ENCODE results near the gene ZNF500.
A peak's percentile ranks its signal among the peaks of the same experiment; 100 is the strongest.

ZNF500 gene

GRCh38 chr16:4769306-4769638 is 2.3 kb upstream of the ZNF500 start:
- peak overlapping the region; percentile 86 for H3K4me3 ChIP-seq (ENCODE audit: low read length)
- DNase-seq (ENCODE audit: low read depth), result no peak
- no peak for TF ChIP-seq CTCF (IDR thresholded peaks at IDR 0.05; ENCODE audit: insufficient read depth, low read depth, low read length, missing control alignments)

DNA sequence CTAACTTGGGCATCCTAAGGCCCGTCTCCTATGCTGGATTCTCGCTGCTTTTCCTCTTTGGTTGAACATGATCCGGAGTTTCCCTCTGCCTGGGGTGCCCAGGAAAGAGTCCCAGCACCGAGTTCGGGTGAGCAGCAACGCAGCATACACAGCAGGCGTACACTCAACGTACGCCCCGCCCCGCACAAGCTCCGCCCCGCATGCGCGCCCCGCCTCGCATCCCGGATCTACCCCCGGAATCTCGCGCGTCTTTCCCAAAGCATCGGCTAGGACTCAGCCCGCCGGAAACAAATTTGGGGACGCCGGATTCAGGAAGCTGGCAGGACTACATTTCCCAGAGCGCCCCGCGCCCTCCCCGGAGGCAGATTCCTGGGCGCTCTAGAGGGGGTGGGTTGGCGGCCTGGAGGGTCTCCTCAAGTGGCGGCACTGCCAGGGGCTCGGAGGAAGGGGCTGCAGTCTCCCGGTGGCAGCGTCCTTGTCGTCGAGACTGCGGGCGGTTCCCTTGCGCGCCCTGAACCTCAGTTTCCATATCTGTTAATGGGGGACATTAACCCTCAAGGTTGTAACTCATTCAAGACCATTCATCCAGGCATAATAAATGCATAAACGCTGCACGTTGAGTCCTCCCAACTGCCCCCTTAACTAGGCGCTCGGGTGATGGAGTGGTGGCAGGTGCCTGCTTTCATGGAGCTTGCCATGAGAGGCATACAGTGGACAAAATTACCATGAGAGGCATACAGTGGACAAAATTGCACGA is 1.8 kb upstream of the ZNF500 start:
- TF ChIP-seq CTCF (IDR thresholded peaks at IDR 0.05; ENCODE audit: insufficient read depth, low read depth, low read length, missing control alignments), result no peak
- DNase-seq (ENCODE audit: low read depth), result peak; percentile 98
- H3K4me3 ChIP-seq (ENCODE audit: low read length), result peak overlapping the region; percentile 86

DNA sequence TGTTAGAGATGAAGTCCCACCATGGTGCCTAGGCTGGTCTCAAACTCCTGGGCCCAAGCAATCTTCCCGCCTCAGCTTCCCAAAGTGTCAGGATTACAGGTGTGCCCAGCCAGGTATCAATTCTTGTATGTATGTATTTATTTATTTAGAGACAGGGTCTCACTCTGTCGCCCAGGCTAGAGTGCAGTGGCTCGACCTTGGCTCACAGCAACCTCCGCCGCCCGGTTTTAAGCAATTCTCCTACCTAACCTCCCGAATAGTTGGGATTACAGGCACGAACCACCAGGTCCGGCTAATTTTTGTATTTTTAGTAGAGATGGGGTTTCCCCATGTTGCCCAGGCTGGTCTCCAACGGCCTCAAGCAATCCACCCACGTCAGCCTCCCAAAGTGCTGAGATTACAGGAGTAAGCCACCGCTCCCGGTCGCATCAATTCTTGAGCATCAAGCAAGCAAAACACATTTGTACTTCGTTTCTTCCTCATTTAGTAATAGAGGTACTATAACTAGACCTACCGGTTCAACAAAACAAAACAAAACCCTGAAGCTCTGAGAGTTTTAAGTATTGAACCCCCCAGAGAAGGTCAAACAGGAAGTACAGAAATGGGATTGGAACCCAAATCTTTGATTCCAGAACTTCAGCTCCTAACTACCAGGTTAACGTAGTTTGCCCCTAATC is 1.0 kb upstream of the ZNF500 start:
- no peak for TF ChIP-seq CTCF (IDR thresholded peaks at IDR 0.05; ENCODE audit: insufficient read depth, low read depth, low read length, missing control alignments)
- peak overlapping the region; percentile 86 for H3K4me3 ChIP-seq (ENCODE audit: low read length)
- DNase-seq (ENCODE audit: low read depth), result peak; percentile 79

- TF ChIP-seq CTCF (IDR thresholded peaks at IDR 0.05; ENCODE audit: insufficient read depth, low read depth, low read length, missing control alignments), result no peak
- peak overlapping the region; percentile 86 for H3K4me3 ChIP-seq (ENCODE audit: low read length)
- no peak for DNase-seq (ENCODE audit: low read depth)
These were observed 1.2 kb downstream of the ZNF500 start for GRCh38 chr16:4765511-4766474.

DNA sequence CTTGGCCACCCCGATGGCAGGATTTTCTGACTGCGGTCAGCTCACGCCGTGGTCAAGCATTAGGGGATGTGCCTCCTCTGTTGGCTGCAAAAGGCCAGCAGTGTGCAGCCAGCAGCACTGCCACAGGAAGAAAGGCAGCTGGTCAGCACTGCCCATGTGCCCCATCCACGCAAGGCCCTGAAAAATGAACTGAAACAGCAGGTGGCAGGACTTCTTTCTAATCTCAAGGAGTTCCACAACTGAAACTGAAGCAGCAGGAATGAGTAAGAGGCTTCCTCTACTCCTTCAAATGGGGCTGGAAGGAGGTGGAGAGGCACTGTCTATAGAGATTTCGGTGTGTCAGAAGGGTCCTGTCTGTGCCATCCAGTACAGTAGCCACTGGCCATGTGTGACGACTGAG is 3.2 kb downstream of the ZNF500 start:
- TF ChIP-seq CTCF (IDR thresholded peaks at IDR 0.05; ENCODE audit: insufficient read depth, low read depth, low read length, missing control alignments), result no peak
- H3K4me3 ChIP-seq (ENCODE audit: low read length), result no peak overlapping the region
- DNase-seq (ENCODE audit: low read depth), result no peak

- H3K4me3 ChIP-seq (ENCODE audit: low read length), result no peak overlapping the region
- DNase-seq (ENCODE audit: low read depth), result no peak
- TF ChIP-seq CTCF (IDR thresholded peaks at IDR 0.05; ENCODE audit: insufficient read depth, low read depth, low read length, missing control alignments), result no peak
These were observed 4.8 kb downstream of the ZNF500 start for GRCh38 chr16:4762205-4762604.

All from epithelial cell of esophagus (primary cell).